DMS53 treated with DMSO at 0.1 percent for 48 hours (cell line): ENCODE data around the gene NUDC.
"Not testable (repeated sequence)": the region's sequence is repeated elsewhere in the genome, so short reads cannot be mapped to it uniquely, and the experiment has no call there.

ENCODE experiments used
- DNase-seq: peaks from one replicate; lab custom pipeline; 2025; ENCODE audit not compliant: unreplicated experiment; lab: John Stamatoyannopoulos, UW

NUDC gene

DNA sequence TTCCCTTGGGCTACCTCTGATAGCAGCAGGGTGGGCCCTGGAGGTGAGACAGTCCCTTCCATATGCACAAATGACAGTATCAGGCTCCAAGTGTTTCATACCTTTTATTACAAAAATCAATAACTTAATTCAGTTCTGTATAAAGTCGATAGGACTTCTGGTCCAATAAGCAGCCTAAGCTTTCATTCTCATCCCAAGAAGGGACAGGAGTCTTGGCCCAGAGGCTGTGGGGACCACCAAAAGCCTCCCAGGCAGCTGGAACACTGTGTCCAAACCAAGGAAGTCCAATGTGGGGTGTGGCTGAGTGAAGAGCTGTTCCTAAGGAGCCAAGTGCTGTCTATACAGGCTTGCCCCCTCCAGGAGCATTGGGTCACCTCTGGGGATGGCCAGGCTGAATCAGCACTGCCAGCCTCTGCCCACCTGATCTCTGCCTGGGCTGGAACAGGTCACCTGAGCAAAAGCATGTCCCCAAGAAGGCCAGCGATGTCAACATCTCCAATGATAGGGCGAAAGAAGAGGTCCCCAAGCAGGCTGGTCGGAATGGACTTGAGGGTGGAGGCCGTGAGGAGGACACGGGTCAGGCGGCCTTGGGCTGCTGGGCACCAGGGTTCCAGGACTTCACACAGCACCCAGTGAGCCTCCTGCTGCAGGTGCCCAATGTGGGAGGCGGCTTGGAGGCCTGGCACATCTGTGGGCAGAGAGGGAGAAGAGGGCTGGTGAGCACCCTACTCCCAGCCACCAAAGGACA lies 10.0 kb upstream of the NUDC start:
- DNase-seq: no peak

DNA sequence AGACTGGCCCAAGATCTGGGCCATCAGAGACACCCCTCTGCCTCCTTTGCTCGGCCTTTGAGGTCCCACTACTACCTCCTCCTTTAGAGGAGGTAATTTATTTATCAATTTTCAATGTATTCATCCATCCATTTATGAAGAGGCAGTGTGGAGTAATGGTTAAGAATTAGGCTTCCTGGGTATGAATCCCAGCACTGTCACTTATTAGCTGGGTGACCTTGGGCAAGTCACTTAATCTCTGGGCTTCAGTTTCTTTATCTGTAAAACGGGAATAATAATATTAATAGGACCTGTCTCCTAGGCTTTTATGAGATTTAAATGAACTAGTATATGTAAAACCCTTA lies 9.4 kb upstream of the NUDC start:
- DNase-seq: no peak

DNA sequence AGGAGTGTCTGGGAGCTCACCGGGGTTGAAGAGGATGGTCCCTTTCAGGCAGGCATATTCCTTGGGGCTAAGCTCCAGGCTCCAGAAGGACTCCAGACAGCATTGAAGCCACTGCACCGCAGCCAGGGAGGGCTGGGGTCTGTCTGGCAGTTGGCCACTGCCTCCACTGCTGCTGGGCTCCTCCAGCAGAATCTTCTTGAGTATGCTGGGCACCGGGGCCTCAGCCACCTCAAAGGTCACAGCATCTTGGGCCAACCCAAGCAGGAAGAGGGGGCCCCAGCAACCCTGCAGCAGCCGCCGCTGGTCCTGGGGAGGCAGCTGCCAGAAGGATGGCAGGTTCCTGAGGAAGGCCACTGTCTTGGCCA lies 8.2 kb upstream of the NUDC start:
- no peak for DNase-seq

DNA sequence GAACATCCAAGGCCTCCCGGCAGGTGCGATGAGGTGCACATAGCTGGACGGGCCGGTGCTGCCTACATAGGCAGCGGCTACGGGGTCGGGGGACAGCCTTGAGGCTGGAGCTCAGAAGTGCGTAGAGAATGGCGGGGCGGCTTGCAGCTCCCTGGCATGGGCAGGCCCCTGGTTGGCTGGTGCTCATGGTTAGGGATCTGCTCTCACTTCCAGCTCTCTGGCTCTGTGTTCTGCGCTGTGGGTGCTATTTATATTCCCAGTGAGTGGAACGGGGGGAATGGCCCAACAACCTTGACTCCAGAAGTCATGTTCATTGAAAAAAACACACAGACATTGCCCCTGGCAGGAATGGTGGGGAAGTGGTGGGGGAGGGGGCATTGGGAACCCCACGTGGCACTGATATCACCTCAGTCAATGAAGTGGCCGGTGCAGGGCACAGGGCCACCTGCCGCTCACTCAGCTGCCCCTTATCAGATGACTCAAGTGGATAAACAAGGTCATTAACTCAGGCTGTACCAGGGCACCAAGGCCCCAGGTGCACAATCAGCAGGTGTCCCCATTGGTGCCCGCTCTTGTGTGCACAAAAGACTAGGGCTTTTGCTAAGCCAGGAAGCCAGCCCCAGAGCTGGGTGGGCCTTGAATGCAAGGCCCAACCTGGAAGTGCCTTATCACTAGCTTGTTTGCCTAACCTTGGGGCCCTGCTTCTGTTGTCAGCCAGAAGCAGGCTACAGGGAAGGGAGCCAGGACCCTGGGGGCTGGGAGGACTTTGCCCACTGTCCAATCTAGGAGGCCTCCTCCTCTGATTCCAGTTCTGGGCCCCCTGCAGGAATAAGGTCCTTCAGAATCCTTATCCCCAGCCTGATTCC lies 7.6 kb upstream of the NUDC start, which contains the start of gene NR0B2:
Gene NR0B2, minus strand, starts transcription at position 222 of the 866 bp plus-strand sequence. Its CDS starts 35 bp downstream, at position 187.
- DNase-seq: peak; percentile 99

DNA sequence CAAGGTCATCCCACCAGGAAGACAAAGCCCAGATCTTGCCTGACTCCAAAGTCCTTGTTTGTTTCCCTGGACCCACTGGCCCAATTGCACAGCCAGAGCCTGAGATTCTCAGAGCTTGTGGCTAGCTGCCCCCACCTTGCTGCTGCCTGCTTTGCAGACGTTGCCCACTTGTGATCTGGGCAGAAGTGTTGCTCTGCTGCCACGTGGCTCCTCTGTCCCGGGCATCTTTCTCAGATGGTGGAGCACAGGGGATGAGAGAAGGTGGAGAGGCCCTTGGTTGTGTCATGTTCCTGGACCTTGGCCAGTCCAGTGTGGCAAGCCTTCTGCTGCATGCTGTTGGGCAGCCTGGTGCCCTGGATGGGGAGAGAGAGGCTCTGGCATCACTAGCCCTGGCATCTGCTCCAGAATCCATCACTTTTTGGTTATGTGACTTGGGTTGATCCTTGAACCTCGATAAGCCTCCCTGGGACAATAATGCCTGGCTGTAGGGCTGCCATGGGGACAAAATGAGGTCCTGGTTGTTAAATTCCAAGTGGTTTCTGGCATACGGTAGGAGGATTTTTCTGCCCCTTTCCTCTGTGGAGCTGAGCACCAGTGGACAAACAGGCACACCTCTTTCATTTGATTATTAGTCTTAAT lies 6.2 kb upstream of the NUDC start:
- DNase-seq: peak; percentile 33

DNA sequence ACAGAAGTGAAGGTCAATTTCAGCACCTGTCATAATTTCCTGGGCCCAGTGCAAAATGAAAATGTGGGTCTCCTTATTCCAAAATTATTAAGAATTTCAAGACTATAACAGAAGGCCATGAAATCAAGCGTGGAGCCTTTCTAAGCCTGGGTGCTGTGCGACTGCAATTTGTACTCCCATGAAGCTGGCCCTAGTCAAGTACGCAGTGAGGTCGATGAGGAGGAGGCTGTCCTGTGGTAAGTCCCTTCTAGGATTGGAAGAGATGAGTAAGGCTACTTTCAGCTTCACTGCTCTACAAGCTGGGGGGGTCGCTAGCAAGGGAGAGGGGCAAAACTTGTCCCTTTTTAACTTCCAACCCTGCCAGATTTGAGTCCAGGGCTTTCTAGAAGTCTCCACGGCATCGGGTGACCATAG lies 410 bp upstream of the NUDC start:
- no peak for DNase-seq

DNA sequence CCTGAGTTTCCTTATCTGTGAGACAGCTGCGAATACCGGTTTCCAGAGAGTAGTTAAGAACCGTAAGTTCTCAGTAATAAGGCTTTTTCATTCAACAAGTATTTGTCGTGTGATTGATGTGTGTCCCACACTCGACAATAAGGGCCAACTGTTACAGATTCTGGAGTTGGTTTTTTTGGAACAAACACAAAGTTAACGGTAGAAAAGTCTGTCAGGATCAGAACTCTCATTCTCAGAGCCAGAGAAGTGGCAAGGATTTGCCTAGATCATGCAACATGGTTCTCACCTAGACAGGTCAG lies 837 bp downstream of the NUDC start:
- DNase-seq: no peak

DNA sequence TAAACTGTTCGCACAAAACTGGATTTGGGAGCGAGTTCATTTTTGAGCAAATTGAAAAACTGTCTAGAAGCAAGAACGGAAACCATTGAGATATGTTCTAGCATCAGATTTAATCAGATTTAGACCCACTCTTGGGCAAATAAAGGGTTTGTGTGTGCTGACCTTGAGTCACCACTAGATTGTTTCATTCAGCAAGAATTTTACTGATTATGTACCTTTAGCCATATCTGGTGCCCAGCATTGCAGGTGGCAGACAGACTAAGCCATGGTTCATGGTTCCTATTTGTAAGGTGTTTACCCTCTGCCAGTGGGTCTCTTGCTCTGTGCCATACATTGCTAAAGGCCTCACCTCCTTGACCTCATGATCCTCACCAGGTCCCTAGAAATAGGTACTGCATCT lies 1.4 kb downstream of the NUDC start:
- DNase-seq: no peak

DNA sequence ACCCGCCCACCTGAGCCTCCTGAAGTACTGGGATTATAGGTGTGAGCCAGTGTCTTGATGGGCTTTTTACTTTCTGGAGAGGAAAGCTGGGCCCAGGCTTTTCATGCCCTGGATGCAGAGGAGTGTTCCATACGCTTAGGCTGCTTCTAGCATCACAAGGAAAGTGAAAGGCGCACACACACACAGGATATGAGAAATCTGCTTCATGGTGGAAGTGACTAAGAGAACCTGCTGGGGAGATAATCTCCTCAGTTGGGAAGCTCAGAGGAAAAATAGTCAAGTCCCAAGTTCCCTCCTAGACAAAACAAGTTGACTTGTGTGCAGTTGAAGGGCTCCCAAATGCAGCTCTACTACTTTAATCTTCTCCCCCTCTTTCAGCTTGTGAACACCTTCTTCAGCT lies 2.2 kb downstream of the NUDC start:
- no peak for DNase-seq

DNA sequence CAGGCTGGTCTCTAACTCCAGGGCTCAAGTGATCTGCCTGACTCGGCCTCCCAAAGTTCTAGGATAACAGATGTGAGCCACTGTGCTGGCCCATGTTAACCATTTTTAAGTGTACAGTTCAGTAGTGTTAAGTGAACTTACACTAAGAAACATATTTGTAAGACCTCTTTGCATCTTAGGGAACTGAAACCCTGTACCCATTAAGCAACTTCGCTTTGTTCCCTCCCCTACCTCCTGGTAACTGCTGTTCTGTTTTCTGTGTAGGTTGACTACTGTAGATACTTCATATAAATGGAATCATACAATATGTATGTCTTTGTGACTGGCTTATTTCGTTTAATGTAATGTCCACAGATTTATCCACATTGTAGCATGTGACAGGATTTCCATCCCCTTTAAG lies 11.0 kb downstream of the NUDC start:
- DNase-seq: no peak

DNA sequence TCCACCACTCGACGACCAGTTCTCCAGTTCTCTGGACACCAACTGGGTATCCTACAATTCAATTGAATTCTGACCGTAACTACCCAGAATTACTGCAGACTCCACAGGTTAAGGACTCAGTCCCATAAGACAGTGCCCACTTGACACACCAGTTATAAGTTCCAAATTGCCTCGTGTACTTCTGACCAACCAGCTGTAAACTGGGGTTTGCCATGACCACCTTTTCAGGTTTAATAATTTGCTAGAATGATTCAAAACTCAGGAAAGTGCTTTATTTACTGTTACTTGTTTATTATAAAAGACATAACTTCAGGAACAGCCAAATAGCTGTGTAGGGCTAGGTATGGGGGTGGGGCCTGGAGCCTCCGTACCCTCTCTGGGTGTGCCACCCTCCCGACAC lies 15.3 kb downstream of the NUDC start:
- no peak for DNase-seq

DNA sequence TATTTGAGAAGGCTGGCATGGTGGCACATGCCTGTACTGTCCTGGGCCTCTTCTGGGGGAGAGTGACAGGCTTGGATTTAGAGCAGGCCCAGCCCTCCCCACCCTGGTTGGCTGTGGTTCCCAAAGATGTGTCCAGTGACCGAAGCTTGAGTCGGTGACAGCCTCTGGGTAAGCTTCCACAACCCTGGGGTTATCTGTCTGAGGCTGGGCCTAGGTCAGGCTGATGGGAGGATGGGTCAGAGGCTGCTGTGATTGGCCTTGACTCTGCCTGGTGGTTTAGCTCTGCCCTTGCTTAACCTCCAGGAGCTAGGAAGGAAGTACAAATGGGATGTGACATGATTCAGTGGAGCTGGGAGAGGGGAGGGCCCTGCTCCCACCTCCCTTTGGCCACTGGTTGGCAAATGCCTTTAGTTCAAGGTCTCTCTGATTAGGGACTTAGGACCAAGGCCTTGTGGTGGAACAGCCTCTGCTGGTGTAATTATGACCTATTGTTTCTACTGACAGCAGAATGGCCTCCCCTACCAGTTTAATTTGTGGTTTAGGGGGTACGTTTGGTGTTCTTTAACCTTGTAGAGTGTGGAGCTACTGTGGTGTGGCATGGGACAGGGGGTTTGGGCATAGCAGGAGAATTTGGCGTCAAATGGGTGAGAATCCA lies 16.6 kb downstream of the NUDC start:
- no peak for DNase-seq

DNA sequence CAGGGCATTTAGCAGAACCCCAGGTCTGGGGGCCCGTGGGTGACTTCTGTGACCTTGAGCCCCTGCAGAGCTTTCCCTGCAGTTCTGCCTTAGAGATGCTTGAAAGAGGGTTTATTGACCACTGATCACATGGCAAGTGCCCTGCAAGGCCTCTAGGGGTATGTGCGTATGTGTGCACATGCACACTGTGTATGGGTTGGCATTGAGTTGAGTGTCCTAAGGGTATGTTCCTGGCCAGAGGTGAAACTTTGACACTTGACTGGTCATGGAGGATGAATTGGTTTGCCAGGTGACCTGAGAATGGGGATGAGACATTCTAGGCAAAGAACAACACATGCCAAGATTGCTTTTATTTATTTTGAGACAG lies 17.1 kb downstream of the NUDC start:
- DNase-seq: no peak

DNA sequence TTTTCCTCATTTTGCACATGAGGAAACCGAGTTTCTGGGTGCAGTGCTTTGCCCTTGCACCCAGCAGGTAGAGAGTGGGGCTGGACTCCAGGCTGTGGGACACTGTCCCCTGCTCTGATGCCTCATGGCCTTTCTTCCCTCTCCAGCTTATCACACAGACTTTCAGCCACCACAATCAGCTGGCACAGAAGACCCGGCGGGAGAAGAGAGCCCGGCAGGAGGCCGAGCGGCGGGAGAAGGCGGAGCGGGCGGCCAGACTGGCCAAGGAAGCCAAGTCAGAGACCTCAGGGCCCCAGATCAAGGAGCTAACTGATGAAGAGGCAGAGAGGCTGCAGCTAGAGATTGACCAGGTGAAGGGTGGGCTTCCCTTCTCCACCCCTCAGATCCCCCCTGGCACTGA lies 19.8 kb downstream of the NUDC start:
- DNase-seq: no peak

DNA sequence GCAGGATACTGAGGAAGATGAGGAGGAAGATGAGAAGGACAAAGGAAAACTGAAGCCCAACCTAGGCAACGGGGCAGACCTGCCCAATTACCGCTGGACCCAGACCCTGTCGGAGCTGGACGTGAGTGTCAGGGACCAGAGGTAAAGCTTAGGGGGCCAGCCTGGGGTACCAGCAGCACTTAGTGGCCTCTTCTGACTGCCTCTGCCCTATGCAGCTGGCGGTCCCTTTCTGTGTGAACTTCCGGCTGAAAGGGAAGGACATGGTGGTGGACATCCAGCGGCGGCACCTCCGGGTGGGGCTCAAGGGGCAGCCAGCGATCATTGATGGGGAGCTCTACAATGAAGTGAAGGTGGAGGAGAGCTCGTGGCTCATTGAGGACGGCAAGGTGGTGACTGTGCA lies 21.1 kb downstream of the NUDC start:
- DNase-seq: no peak

DNA sequence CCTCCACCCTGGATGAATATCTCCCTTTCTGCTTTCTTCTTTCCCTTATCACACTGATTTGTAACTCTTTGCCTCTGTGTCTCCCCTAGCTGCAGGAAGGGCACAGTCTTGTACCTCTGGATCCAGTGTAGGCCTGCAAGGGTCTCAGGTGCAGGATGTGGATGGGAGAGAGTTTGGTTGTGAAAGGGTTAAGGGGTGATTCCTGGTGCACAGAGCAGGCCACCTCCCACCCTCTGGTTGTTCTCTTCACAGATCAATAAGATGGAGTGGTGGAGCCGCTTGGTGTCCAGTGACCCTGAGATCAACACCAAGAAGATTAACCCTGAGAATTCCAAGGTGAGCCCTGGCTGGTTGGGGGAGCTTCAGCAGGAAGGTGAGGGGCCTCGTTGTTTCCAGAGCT lies 23.6 kb downstream of the NUDC start:
- DNase-seq: no peak

DNA sequence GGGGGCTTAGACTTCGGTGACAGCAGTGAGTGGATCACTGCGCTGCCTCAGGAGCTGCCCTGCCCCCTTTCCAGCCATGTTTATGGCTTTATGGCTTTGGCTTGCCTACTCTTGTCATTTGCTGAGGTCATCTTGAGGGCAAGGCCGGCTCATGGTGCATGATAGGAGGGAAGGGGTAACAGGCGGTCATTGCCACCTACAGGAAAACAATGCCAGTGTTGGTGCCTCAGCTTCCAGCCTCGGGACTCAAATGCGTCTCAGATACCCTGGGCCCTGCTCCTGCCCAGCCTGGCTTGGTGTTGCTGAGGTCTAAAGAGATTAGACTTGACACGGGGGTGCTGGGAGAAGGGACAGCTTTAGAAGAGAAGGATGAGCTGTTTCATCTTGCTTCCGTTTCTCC lies 24.2 kb downstream of the NUDC start:
- no peak for DNase-seq

DNA sequence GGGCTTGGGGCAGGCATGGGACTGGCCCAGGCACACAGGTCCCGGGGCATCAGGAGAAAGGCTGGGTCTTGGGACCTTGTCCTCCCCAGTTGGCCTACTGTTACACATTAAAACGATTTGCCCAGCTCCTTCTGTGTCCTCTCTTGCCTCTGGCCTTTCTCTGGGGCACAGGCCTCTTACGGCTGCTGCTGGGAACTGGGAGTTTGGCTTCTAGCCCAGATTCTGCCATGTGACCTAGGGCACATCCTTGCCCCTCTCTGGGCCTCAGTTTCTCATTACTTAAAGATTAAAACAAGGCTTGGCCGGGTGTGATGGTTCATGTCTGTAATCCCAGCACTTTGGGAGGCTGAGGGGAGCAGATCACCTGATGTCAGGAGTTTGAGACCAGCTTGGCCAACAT lies 24.7 kb downstream of the NUDC start:
- no peak for DNase-seq

DNA sequence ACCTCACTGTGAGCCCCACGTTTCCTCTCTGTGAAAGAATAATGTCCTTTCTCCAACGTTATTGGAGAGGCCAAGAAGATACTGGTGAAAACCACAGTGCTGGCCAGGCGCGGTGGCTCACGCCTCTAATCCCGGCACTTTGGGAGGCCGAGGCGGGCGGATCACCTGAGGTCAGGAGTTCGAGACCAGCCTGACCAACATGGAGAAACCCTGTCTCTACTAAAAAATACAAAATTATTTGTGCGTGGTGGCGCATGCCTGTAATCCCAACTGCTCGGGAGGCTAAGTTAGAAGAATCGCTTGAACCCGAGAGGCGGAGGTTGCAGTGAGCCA lies 27.1 kb downstream of the NUDC start:
- not testable (repeated sequence) for DNase-seq

DNA sequence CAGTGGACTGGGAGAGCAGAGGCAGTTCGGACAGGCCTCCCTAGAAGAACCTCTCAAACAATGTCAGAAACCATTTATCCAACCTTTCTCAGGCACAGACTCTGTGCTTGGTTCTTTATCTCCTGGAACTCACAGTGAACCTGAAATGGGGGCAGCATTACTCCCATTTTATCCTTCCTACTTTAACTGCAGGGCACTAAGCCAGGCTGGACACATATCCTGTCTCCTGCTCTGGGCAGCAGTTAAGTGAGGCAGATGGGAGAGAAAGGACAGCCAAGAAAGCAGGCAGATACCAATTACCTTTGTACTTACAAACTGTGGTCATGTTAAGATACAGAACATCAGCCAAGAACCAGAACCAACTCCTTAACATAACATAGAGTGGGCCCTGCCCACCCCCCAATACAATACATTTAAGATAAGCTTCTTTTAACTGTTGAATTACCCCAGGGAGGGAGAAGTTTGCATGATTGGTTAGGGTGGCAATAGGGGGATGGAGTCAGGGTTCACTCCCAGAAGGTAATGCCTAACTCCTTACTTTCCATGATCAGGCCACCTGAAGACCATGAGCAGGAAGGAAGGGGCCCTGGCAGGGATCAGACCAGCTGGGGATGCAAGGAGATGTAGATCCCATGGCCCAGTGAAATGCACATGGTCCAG lies 27.9 kb downstream of the NUDC start:
- DNase-seq: no peak

DNA sequence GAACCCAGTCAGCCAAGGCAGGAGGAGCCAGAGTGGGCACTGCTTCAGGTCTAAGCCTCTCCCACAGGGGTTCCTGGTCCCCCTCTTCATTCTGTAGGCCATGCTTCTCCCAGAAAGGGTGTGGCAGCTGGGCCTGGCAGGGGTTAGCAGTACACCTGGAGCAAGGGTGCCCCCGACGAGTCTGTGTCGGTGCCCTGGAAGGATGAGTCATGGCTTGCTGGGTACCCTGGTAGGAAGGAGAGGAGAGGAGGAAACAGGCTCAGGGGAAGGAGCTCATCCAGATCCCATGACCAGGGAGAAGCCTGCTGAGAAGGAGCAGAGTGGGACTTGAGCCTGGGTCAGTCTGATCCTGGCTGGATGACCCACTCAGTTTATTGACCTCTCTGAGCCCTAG lies 28.4 kb downstream of the NUDC start:
- no peak for DNase-seq

DNA sequence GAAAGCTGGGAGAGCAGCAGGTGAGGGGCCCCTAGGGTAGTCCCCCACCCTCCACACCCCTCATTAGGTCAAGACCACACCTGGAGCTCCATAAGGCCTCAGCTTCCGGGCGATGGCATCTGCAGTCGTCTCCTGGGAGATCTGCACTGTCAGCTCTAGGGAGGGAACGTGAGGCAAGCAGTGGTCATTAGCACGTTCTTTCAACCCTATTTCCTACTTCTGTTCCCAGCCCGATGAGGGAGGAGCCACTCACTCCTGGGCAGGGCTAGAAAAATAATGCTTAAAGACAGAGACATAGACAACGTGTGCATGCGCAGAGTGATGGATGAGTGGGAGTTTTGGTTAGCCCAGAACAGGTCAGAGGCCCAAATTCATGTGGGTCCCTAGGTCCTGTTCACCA lies 29.1 kb downstream of the NUDC start:
- DNase-seq: no peak
